IPS DF 6.9 (cell line): ENCODE results near the gene MCC.

Experiments used
- DNase-seq: peaks from one replicate; pipeline ENCODE4 v3.0.0-alpha.2; 2013; ENCODE audit warnings: low read depth, low spot score
- H3K27ac ChIP-seq: one replicate; pipeline ENCODE4 v1.5.1; 2013; ENCODE audit warnings: low read length, control low read depth
- H3K27me3 ChIP-seq: 2 replicates; pipeline ENCODE4 v1.6.1; 2013; ENCODE audit warnings: mild to moderate bottlenecking, low read length; ENCODE audit not compliant: control insufficient read depth, insufficient read depth
- H3K36me3 ChIP-seq: 2 replicates; pipeline ENCODE4 v1.6.1; 2013; ENCODE audit warnings: low read length; ENCODE audit not compliant: control insufficient read depth, insufficient read depth
- H3K4me1 ChIP-seq: 2 replicates; pipeline ENCODE4 v1.6.1; 2013; ENCODE audit warnings: low read length; ENCODE audit not compliant: control insufficient read depth, insufficient read depth
- H3K4me3 ChIP-seq: 2 replicates; pipeline ENCODE4 v1.5.1; 2013; ENCODE audit warnings: mild to moderate bottlenecking, low read length
- H3K9me3 ChIP-seq: 2 replicates; pipeline ENCODE4 v1.6.1; 2013; ENCODE audit warnings: low read length, inconsistent platforms; ENCODE audit not compliant: control insufficient read depth, insufficient read depth
- WGBS: extraction: QIAGEN DNeasy Blood & Tissue Kit; methylation state at CpG from one replicate; pipeline ENCODE4 v1.1.7; 2013; ENCODE audit warnings: mixed read lengths, missing lambda C conversion rate; ENCODE audit not compliant: insufficient read length, insufficient coverage; 5-methylcytosine and 5-hydroxymethylcytosine counted together

Gene MCC

GRCh38 chr5:113145757-113146387, 342.4 kb downstream of the MCC start:
- no peak overlapping the region for H3K4me3 ChIP-seq
- H3K9me3 ChIP-seq = no peaks in the 10 kb centered on the region
- no peaks in the 10 kb centered on the region for H3K27me3 ChIP-seq
- no peak for DNase-seq
- no peaks in the 10 kb centered on the region for H3K36me3 ChIP-seq
- no CpG with 5 or more reads among the region's 1 CpG for WGBS
- no peak overlapping the region for H3K27ac ChIP-seq
- H3K4me1 ChIP-seq = no peaks in the 10 kb centered on the region

GRCh38 chr5:113142186-113142585, 346.1 kb downstream of the MCC start:
- Histone ChIP-seq H3K27ac (no peak overlapping the region), H3K4me1 (no peaks in the 10 kb centered on the region), H3K36me3 (no peaks in the 10 kb centered on the region), H3K9me3 (no peaks in the 10 kb centered on the region), H3K4me3 (no peak overlapping the region), H3K27me3 (no peaks in the 10 kb centered on the region)
- DNase-seq = no peak
- WGBS = no CpG with 5 or more reads among the region's 4 CpGs

- no peak for DNase-seq
- H3K36me3 ChIP-seq = no peaks in the 10 kb centered on the region
- no peaks in the 10 kb centered on the region for H3K9me3 ChIP-seq
- no CpG with 5 or more reads among the region's 9 CpGs for WGBS
- no peaks in the 10 kb centered on the region for H3K4me1 ChIP-seq
- no peak overlapping the region for H3K27ac ChIP-seq
- H3K4me3 ChIP-seq = no peak overlapping the region
- no peaks in the 10 kb centered on the region for H3K27me3 ChIP-seq
Measured at GRCh38 chr5:113140837-113141671, 347.2 kb downstream of the MCC start.

- no peak for DNase-seq
- Histone ChIP-seq H3K4me3 (no peak overlapping the region), H3K4me1 (no peaks in the 10 kb centered on the region), H3K9me3 (no peaks in the 10 kb centered on the region), H3K27me3 (no peaks in the 10 kb centered on the region), H3K27ac (no peak overlapping the region), H3K36me3 (no peaks in the 10 kb centered on the region)
- WGBS = no CpG with 5 or more reads among the region's 3 CpGs
Measured at GRCh38 chr5:113133211-113133975, 354.9 kb downstream of the MCC start.

GRCh38 chr5:113132564-113132963, 355.7 kb downstream of the MCC start:
- no peaks in the 10 kb centered on the region for H3K4me1 ChIP-seq
- no peaks in the 10 kb centered on the region for H3K9me3 ChIP-seq
- no peak for DNase-seq
- H3K4me3 ChIP-seq = no peak overlapping the region
- no peak overlapping the region for H3K27ac ChIP-seq
- H3K36me3 ChIP-seq = no peaks in the 10 kb centered on the region
- no peaks in the 10 kb centered on the region for H3K27me3 ChIP-seq

GRCh38 chr5:113128641-113129330, 359.5 kb downstream of the MCC start:
- DNase-seq = no peak
- Histone ChIP-seq H3K36me3 (no peaks in the 10 kb centered on the region), H3K27ac (no peak overlapping the region), H3K4me3 (no peak overlapping the region), H3K4me1 (no peaks in the 10 kb centered on the region), H3K27me3 (no peaks in the 10 kb centered on the region), H3K9me3 (no peaks in the 10 kb centered on the region)
- WGBS = no CpG with 5 or more reads among the region's 2 CpGs

- no peak overlapping the region for H3K4me3 ChIP-seq
- no CpG with 5 or more reads among the region's 1 CpG for WGBS
- H3K4me1 ChIP-seq = no peaks in the 10 kb centered on the region
- H3K36me3 ChIP-seq = no peaks in the 10 kb centered on the region
- no peaks in the 10 kb centered on the region for H3K9me3 ChIP-seq
- no peak overlapping the region for H3K27ac ChIP-seq
- H3K27me3 ChIP-seq = no peaks in the 10 kb centered on the region
- DNase-seq = no peak
Measured at GRCh38 chr5:113128082-113128481, 360.2 kb downstream of the MCC start.

GRCh38 chr5:113127021-113127420, 361.2 kb downstream of the MCC start:
- no peaks in the 10 kb centered on the region for H3K9me3 ChIP-seq
- DNase-seq = no peak
- H3K27me3 ChIP-seq = no peaks in the 10 kb centered on the region
- H3K36me3 ChIP-seq = no peaks in the 10 kb centered on the region
- H3K27ac ChIP-seq = no peak overlapping the region
- WGBS = no CpG with 5 or more reads among the region's 4 CpGs
- H3K4me3 ChIP-seq = no peak overlapping the region
- no peaks in the 10 kb centered on the region for H3K4me1 ChIP-seq

- no CpG with 5 or more reads among the region's 4 CpGs for WGBS
- Histone ChIP-seq H3K9me3 (no peaks in the 10 kb centered on the region), H3K27me3 (no peaks in the 10 kb centered on the region), H3K36me3 (no peaks in the 10 kb centered on the region), H3K4me1 (no peaks in the 10 kb centered on the region), H3K27ac (no peak overlapping the region), H3K4me3 (no peak overlapping the region)
- DNase-seq = no peak
Measured at GRCh38 chr5:113125371-113125770, 362.9 kb downstream of the MCC start.

GRCh38 chr5:113124914-113125313, 363.3 kb downstream of the MCC start:
- H3K27me3 ChIP-seq = no peaks in the 10 kb centered on the region
- H3K9me3 ChIP-seq = no peaks in the 10 kb centered on the region
- H3K27ac ChIP-seq = no peak overlapping the region
- H3K4me1 ChIP-seq = no peaks in the 10 kb centered on the region
- H3K36me3 ChIP-seq = no peaks in the 10 kb centered on the region
- WGBS = no CpG with 5 or more reads among the region's 4 CpGs
- no peak overlapping the region for H3K4me3 ChIP-seq
- no peak for DNase-seq
